NCI-H2029 treated with DMSO at 0.1 percent for 48 hours (cell line): ENCODE measurements around the gene NHS.

Experiments
- DNase-seq: peaks from one replicate; lab custom pipeline; 2025; lab: John Stamatoyannopoulos, UW

The NHS gene

DNA sequence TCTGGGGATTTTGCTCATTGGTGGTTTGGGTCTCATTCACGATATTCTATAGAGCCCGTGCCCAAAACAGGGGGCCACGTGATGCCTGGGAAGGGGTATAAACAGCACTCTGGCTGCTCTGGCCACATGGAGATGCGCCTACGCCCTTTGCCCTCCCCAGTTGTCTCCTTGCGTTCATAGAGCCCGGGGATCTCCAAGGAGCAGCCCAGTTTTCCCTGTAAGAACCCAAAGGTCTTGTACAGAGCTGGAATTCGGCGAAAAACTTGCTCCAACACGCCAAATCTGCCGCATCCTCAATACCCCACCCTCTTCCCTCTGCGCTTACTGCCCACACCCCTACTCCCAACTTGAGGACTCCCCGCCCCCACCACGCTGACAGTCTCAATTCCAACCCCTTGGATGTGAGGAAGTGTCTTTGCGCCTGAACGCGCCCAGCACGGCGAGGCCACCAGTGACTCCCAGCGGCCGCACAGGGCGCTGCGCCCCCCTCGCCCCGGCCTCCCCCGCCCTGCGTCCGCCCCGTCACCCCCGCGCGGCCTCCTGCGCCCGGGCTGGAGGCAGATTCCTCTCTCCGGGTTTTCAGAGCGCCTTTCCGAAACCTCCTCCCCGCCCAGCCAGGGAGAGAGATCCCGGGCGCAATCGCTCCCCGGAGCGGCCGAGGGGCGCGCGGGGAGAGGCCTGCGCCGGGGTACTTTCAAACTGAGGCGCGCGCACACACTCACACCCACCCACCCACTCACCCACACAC lies at the start of gene NHS:
NHS (plus strand) TSS at position 582 of the 748 bp plus-strand sequence. CDS start 558 bp downstream, outside the sequence.
- DNase-seq: no peak

DNA sequence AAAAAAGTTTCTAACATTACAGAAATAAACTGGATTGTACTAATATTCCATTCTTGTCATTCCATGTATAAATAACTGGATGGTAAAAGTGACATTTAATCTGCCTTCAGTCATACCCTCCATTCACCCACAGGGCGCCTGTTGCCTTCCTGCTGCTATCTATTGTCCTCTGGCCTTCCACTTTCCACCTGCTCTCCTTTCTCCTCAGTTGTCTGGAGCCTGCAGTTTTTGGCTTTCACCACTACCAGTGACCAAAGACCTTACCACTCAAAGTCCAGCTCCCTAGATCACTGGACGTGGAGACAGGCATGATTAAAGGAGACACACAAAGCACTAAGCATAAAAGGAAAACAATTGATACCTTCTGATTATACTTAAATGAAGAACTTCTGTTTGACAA lies 46.2 kb upstream of the NHS start:
- DNase-seq: no peak

DNA sequence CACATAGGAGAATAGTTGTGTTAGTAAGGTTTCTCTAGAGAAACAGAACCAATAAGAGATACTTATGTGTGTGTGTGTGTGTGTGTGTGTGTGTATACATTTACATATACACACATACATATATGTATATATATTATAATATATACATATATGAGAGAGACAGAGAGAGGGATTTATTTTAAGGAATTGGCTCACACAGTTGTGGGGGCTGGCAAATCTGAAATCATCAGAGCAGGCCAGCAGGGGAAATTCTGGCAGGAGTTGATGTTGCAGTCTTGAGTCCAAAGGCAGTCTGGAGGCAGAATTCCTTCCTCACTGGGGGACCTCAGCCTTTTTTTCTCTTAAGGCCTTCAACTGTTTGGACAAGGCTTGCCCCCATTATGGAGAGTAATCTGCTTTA lies 38.6 kb upstream of the NHS start:
- DNase-seq: no peak

DNA sequence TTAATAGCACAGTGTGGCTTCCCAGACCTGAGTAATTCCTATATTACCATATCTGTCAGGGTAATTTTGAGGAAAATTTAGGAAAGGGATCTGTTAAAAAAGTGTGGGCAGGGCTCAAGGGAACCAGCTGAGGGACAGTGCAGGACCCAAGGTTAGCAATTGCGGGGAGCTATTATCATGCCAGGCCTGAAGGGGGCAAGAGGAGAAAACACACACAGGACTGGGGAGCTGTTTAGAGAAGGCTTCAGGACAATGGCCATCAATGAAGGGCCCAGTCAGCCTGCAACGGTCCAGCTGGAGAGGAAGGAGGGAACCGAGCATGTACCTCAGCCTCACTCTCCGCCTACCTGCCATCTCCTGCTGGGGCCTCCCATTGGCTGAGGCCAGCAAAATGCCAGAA lies 19.0 kb upstream of the NHS start:
- no peak for DNase-seq

DNA sequence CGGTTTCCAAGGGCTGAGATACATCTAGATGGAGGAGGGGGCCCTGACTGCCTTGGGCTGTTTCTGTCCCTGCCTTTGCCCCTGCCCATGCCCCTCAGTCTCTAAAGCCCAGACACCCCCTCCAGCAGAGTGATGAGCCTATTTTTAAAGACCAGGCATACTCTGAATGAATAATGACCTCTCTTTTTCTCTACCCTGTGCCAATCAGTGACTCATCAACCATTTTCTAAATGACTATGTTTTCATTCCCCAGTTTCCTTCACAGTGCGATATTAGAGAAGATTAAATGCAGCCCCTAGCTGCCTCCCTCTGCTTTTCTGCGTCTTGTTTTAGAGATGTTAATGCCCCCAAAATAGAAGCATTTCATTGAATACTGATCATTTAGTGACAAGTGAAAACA lies 15.5 kb upstream of the NHS start:
- DNase-seq: no peak

DNA sequence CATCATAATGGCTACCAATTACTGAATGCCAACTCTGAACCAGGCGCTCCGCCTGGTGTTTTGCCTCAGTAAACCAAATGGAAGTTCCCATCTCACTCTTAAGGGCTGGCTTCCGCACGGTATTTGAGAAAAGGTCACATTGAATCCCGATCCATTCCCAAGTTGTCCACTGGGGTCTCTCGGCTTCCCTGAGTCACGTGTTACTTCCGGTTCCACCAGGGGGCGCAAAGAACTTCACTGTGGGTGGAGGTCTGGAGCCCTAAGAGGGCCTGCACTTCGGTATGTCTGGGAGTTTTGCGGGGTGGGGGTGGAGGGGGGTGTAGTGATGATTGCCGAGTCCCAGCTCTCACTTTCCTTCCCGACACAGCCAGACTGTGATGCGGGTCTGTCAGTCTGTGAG lies 13.4 kb upstream of the NHS start:
- no peak for DNase-seq

DNA sequence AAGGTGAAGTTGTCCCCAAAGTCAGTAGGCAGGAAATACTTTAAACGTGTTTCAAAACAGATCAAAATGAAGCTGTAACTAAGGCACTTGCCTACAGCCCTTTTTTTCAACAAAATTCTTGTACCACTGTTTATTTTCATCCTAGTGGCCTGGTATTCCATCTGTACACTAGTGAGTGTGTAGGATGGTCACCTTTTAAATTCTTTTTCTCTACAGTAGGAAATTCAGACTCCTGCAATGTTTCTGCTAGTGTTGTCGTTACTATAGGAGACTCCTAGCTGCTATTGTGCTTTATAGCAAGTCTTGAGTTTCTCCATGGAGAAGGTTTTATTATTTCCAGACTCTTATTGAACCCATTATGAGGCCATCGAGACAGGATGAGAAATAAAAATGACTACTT lies 7.0 kb upstream of the NHS start:
- no peak for DNase-seq

DNA sequence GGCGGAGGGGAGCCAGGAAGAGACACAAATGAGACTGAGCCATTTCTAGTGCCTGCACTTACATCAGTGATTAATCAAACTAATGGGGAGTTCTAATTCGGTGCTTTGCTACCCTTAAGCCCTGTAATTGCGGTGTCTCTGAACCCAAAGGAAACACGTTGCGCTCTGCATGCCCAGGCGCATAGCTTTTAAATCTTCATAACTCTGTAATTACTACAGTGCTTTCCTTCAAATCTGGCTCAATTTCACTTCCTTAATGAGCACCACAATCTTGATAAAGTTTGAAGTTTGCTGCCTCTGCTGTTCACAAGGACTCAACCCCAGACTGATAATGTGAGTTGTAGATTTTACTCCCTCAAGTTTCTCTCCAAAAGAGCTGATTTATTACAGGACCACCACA lies 5.7 kb upstream of the NHS start:
- no peak for DNase-seq

DNA sequence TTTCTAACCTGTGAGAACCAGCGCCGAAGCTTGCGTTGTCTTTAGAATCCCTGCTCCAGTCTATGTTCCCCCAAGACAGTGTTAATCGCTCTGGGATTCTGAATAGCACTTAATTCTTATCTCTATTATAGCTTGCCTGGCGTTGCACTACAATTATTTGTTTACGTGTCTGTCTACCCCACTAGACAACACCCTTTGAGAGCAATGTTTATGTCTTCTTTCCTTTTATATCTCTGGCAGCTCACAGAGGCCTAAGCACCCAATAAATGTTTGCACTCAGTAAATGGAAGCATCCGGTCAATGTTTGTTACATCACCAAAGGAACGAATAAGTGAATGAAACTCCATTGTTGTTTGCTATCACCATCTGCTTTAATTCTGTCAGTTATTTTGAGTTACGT lies 4.8 kb upstream of the NHS start:
- DNase-seq: no peak

DNA sequence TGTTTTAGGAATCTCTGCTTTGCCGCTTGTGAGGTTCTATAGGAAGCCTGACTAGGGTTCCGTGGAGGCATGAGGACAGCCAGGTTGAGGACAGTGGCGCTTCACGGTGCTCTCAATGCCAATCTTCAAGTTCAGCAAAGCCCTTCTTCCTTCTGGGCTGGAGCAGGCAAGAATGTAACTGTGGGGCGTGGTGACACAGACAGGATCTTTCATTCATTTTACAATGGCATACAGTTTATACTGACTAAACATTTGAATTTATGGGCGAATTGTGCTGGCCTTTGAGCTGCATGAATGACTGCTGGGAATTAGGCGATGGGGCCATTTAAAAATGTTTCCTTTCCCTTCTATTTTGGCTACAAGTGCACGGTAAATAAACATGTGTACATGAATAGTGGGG lies 2.9 kb upstream of the NHS start:
- no peak for DNase-seq

DNA sequence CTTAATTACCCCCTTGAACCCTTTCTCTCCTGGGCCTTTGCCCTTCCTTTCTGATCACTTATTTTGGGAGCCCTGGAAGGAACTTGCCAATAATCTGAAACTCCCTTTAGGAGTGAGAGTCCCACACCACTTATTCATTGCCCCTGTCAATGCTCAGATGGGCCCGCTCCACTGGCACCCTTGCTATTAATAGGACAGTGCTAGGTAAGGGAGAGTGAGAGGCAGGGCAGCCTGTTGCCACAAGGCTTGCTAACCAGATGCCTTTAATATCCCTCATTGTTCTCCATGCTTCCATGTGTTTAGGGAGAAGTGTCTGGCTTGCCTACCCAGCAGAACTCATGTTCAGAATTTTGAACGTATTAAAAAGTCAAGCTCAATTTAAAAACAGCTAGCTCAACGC lies 1.7 kb upstream of the NHS start:
- DNase-seq: no peak

DNA sequence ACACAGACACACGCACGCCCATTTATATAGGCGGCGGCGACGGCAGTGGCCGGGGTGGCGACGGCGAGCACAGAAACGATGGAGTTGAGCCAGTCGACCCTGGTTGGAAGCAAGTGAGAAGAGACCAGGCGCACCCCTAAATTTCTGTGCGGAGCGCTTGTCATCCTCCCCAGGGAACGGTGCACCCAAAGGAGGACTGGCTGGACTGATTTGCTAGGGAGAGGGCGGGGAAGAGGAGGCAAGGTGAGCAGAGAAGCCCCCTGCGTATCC lies 302 bp downstream of the NHS start:
- no peak for DNase-seq

DNA sequence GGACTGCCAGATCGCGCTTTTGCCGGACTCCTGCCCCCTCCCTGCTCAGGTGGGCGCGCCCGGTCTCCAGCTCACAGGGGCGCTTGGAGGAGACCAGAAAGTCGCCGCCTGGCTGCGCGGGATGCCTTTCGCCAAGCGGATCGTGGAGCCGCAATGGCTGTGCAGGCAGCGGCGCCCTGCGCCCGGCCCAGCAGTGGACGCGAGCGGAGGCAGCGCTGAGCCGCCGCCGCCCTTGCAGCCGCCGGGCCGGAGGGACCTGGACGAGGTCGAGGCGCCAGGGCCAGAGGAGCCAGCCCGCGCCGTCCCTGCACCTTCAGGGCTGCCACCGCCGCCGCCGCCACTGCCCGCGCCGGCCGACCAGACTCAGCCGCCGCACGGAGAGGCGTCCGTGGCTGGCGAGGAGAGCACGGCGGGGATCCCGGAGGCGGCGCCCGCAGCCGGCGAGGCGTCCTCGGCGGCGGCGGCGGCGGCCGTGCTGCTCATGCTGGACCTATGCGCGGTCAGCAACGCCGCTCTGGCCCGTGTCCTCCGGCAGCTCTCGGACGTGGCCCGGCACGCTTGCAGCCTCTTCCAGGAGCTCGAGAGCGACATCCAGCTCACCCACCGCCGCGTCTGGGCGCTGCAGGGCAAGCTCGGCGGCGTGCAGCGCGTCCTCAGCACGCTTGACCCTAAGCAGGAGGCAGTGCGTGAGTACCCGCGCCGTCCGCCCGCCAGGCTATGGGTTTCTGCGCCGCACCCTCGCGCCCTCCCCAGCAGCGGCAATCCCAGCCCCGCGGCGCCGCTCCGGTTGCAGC lies 834 bp downstream of the NHS start:
- DNase-seq: no peak

DNA sequence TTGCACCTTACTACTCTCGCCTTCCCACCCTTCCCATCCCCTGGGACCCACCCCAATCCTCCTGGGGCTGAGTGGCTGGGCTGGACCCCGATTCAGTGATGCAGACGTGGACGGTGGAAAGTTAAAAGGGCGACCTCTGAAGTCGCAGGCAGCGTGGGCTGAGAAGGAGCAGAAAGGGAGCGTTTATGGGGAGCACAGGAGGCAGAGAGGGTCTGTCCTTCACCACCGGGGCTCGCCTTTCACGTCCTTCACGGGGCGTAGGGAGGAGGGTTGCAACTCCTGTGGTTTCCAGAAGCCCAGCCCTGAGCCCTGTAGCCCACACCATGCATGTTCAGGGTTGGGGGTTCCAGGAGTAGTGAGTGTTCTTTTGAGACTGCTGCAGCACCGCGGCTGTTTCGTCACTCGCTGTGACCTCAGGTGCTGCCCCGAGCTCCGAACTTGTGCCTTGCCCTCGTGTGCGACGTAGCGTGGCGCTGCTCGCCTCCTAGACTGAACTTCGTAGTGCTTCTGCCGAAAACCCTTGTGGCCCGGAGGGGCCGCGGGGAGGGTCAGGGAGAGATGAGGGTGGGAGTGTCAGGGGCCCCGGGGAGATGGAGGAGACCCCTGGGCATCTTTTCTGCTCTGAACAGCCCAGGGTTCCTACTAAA lies 1.6 kb downstream of the NHS start:
- no peak for DNase-seq

DNA sequence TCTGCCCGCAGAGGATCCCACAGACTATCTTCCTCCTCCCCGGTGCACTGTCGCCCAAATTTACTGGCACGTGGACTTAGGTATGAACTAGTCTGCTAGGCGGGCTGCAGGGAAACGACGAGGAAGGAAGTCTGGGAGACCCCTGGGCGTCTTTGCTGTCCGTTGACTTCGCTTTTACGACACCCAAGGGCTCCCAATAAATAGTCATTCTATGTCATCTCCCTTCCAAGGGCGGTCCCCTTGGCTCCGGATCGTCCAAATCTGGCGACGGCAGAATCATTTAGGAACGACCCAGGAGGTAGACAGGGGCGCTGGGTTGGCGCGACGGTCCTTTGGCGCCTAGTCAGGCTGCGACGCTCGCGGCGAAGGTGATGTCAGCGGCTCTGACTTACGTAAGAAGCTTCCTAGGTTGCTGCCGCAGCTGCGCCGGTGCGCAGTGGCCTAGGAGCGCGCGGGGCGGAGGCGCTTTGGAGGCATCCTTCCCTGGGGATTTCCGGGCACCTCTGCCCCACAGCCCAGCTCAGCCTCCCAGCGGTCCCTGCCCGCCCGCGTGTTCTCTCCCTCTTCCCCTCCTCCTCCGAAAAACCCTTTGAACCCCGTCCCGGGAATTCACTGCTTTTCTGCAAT lies 2.2 kb downstream of the NHS start:
- no peak for DNase-seq

DNA sequence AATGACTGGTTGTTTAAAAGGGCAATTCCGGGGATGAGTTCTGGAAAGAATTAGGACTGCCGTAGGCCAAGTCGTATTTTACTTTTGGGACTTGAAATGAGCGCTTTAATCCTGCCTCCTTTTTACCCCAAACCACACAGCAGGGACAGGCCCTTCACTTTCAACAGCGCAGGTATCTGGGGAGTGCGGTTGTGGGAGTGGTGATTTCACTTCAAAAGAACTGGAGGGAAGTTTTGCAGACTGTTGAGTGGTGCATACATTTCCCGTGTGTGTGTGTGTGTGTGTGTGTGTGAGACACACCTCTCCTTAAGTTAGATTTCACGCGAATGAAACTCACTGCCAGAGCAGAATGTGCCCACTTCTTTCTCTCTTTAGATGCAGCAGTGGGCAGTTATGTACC lies 2.8 kb downstream of the NHS start:
- DNase-seq: no peak

DNA sequence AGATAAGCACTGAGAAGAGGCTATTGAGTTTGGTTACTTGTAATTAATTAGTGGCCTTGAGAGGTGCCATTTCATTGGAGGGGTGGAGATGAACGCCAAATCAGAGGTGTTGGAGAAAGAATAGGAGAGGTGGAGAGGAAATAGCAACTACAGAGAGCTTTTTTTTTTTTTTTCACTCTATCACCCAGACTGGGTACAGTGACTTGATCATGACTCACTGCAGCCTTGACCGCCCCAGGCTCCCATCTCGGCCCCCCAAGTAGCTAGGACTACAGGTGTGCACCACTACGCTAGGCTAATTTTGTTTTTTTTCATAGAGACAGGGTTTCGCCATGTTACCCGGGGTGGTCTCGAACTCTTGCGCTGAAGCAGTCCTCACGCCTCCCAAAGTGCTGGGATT lies 5.2 kb downstream of the NHS start:
- no peak for DNase-seq

DNA sequence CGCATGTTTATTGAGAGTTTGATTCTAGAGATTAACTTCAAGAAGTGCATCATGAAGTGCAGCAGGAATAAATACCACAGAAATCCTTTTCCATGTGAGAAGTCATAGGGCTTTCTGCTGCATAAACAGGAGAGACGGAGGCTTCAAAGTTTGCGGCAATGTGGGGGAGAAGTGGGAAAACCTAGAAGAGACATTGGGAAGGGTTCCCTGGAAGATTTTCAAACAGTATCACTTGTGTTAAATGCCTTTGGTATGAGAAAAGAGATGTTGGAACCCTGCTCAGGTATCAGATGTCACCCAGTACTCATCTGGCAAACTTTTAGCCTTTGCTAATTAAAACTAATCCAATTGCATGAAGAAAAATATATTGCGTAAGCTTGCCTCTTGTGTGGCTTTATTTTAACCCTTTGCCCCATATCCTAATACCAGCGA lies 15.4 kb downstream of the NHS start:
- DNase-seq: no peak

DNA sequence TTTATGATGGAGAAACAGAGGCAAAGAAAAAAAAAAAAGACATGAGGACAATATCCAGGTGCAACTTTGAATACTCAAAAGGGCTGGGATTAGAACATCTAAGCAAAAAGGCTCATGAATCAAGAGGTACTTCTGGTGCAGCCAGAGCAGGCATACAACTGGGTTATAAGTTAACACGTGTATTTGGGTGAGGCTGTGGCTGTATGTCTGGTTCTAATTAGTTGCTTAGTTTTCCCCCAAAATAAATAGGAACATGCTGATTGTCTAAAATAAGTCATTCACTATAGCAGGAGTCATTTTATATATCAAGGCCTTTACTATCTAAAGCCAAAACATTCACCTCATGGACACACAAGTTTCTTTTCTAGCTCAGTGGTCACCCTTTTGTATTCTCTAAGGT lies 20.2 kb downstream of the NHS start:
- no peak for DNase-seq

DNA sequence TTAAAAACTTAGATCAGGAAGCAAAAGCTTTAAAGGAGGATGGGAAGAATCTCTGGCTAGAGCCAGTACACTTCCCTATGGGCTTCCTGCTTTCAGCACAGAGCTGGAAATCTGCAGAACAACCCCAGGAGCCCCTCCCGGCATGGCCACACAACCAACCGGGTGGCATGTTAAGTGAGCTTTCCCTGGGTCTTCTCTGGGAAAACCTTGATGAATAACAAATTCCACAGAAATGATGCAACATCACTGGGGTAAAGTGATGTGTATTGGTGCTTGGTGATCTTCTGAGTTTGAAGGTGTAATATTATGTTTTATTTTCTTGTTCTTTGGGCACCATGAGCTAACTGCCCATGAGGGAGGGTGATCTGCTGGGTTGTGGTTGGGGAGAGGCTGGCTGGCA lies 22.1 kb downstream of the NHS start:
- no peak for DNase-seq

DNA sequence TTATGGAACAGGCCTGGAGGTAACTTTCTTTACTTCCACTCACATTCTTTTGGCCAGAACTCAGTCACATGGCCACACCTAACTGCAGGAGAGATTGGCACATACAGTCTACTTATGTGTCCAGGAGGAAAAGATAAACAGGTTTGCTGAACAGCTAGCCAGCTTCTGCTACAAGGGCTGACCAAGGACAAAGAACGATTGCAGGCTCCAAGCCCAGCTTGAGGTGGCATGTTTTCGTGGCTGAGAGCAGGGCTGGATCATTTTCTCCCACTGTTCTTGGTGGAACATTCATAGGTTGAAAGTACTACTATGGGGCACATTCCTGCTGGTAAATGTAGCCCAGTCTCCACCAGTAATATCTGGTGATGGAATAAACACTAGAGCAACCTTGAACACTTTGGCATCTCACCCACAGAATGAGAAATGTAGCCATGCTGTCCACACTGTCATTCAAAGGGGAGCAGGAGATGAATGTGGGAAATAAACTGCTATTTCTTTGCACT lies 28.2 kb downstream of the NHS start:
- DNase-seq: no peak

DNA sequence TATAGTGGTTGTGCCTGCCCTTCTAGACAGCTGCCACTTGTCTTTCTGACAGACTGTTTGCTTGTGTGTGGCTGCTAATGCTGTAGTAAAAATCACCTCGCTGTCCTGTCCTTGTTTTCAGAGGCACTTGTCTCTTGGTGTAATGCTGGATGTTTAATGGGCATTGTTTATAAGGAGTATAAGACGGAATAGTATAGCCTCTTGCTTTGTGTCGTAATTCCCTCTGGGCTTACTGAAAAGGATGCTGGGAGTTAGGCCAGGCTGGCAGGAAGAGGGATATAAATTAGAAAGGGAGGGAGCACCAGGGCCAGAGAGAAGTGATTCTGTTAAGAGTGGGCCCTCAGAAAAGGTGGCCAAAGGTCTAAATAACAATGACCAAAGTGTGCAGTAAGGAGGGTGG lies 29.0 kb downstream of the NHS start:
- DNase-seq: no peak
